ENCODE results near the gene PTPRK.

Gene PTPRK

DNA sequence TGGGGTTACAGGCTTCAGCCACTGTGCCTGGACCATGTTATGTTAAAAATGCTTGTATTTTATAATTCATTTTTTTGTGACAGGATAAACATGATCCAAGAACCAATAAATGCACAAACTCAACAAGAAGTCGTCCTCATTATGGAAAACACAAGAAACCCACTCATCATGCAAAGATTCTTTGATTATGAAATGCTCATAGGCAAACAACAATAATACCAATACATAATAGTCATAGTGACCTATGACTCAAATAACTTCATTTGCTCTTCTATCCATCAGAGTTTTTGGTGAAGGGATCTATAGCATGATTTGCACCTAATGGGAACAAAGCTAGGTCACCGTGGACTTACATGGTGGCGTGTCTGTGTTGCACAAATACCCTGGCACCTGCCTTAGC is 402.5 kb downstream of the PTPRK start:
- DNase-seq = no peak

DNA sequence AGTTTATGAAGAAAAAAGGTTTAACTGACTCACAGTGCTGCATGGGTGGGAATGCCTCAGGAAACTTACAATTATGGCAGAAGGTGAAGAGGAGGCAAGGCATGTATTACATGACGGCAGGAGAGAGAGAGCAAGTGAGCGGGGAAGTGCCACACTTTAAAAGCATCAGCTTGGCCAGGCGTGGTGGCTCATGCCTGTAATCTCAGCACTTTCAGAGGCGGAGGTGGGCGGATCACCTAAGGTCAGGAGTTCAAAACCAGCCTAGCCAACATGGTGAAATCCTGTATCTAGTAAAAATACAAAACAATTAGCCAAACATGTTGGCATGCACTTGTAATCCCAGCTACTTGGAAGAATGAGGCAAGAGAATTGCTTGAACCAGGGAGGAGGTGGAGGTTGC is 406.2 kb downstream of the PTPRK start:
- no peak for DNase-seq

DNA sequence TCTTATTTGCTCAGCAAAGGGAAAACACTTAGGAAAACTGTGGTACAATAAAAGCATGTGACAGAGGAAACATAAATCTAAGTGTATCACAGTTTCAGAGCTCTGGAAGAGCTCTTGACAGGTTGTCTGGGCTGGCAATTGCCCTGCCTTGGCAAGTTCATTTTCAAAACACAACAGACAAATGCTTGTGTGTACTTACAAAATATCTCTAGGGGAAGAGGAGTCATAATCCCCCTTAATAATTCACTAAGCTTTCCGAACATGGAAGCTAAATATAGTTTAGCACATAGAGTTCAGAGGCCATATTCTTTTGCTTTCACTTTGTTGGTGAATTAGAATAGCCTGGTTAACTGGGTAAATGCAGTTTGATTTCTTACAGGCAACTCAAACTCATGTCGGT is 407.9 kb downstream of the PTPRK start:
- DNase-seq = no peak

- no peak for DNase-seq
Measured at GRCh38 chr6:128111096-128111495, 409.3 kb downstream of the PTPRK start.

GRCh38 chr6:128107682-128108081 is 412.7 kb downstream of the PTPRK start:
- DNase-seq = no peak

DNA sequence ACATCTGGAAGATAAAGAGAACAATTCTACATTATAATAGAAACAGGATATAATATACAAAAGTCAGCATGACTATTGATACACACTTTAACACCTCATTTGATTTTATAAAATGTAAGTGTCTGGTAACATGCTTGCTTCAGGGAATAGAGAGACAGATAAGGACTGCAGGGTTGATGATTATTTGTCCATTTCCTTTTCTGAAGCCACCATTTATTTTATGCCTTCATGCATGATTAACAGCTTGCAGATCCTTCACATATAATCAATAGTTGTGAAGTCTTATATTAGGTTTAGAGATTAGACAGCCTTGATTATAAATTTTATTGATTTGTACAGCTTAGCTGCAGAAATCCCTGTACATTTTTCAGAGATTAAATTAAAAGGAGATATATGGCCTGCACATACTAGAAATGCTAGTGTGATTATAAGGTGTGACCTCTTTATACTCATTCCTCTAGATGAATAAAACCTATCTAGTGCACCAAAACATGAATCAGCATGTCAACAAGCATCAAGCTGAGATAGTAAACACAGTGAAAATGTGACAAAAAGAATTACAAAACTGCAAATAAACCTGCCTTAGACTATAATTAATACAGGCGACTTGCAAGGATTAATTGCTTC is 420.7 kb downstream of the PTPRK start:
- DNase-seq = no peak

DNA sequence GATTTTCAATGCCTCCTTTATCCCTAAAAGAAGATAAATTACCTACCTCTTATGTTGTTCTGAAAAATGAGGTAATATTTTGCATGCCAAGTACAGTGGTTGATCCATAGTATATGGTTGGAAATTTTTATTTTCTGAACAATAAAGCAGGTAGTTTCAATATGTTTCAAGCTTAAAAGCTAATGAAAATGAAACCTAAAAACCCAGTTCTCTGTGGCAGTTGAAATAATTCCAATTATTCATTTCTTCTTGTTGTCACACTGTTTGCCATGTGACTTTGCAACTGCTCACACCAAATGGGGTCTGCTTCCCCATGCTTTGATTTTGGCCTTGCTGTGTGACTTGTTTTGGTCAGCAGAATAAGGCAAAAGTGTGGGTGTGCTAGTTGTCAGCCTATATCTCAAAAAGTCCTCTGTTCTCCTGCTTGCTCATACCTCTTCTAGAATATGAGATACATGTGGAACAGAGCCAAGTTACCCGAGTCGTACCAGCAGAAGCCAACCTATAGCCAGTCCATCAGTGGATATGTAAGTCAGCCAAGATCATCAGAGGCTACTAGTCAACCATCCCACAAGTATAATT is 422.3 kb downstream of the PTPRK start:
- no peak for DNase-seq

DNA sequence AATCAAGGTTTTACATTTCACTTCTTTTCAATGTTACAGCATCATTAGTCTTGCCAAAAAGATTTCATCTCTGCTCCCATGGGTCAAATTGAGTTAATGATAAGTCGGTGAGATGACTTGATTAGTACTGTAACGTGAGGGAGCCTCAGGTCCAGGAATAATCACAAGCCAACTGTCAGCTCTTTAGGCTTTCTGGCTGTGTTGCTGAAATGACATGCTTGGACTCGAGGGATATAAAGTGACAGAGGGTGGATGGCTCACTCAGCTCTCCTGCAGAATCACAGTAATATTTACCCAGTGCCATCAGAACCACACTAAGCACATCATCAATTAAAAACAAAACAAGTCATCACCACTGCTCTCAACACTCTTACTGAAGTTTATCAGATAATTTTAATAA is 423.4 kb downstream of the PTPRK start:
- DNase-seq = peak; percentile 81

DNA sequence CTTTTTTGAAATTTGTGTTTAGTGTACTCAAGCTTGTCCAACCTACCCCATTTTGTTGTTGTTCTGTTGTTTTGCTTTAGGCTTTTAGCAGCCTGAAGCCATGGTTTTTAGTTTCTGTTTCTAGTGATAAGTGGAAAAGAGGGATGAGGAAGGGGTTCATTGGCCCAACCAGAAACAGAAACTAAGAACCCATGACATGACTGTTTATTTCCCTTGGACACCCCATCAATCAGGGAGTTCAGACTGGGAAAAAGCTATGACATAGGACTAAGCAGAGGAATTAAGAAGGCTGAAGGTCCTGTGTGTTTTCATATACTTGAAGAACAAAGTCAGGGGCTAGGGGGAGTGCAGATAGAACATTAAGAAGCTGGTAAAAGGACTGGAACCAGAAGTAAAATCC is 425.0 kb downstream of the PTPRK start:
- DNase-seq = no peak

DNA sequence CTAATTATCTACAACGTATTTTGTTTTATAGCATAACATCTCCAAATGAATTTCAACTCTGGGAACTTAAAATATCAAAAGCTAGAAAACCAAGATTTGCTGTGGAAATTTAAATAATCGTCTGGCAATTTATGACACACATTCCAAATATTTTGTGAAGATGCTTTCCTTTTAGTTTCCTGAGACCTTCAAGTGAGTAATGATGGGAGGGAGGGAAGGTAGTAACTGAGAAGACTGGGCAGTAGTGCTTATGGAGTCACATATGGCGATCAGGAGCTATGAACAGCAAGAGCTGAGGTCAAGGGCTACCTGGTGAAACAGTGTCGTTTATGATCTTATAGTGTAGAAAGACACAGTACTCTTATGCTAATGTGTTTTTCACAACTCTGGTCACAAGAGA is 441.4 kb downstream of the PTPRK start:
- no peak for DNase-seq

- no peak for DNase-seq
Measured at GRCh38 chr6:128078276-128078675, 442.1 kb downstream of the PTPRK start.

GRCh38 chr6:128076843-128077242 is 443.6 kb downstream of the PTPRK start:
- no peak for DNase-seq

DNA sequence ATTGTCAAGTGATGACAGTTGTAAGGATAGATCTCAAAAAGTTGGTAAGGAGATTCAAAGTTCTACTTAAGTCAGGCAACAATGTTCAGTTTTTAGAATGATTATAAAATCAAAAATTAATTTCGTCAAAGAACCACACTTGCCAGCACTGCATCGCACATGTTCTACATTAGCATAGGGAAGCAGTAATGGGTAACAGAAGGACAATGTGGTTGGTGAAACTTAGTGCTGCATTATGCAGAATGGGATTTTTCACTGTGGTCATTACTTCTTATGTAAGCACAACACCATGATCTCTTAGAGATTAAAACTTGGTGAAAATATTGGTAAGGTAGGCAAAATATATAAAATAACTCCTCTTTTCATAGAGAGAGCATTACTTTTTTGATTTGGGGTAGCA is 445.8 kb downstream of the PTPRK start:
- DNase-seq = no peak

DNA sequence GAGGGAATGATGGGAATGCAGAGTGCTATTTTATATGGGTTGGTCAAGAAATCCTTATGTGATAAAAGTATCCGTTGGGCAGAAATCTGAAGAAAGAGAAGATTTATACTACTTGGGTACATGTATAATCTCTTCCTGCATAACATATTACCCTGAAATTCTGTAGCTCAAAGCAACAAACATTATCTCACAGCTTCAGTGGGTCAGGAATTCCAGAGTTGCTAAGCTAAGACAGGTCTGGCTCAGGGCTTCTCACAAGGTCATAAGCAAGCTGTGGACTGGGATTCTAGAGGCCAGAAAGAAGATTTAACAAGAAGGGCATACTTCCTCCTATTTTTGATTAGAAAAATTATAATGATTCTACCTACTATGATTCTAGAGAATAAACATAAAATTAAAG is 447.0 kb downstream of the PTPRK start:
- no peak for DNase-seq

DNA sequence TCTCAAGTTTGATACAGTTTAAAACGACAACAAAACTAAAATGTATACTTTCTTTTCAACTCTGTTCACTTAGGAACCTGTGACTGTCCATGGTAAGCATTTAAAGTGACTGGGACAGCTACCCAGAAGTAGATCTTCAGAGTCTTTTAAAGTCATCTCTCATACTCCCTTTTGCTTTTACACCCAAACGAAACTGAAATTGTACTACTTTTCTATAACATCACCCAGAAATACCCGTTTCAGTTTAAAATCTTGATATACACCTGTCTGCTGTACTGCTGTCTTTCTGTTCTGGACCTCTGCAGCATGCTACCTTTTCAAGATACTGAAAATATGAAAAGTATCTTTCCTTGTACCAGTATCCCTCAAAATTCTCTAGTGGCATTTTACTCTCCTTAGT is 449.2 kb downstream of the PTPRK start:
- no peak for DNase-seq

DNA sequence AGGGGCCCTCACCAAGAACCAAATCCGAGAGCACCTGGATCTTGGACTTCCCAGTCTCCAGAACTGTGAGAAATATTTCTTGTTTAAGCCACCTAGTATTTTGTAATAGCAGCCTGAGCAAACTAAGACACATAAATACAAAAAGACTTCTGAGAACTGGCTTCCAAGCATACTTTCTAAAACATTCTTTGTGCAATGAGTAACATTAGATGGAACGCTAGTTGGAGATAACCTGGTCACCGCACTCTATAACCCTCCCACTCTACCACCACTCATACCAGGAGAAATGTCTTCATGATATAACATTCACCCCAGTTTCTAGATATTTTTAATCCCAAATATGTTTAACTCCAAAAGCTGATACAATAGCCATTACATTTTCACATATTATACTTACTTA is 450.0 kb downstream of the PTPRK start:
- no peak for DNase-seq

DNA sequence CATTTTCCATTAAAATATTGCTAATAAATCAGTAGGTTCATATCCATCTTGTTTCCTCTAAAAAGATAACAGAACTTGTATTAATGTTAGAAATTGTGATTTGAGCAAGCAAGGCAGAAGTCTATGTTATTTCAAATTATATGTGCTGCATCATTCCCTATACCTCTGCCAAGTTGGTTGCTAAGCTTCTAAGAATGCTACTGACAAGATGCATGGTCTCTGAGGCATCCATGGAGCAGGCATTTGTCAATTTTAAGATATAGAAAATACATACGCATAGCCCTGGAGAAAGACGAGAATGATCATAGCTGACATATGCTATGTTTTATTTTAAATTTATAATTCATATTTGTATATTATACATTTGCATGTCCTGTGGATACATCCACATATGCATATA is 451.2 kb downstream of the PTPRK start:
- DNase-seq = no peak

DNA sequence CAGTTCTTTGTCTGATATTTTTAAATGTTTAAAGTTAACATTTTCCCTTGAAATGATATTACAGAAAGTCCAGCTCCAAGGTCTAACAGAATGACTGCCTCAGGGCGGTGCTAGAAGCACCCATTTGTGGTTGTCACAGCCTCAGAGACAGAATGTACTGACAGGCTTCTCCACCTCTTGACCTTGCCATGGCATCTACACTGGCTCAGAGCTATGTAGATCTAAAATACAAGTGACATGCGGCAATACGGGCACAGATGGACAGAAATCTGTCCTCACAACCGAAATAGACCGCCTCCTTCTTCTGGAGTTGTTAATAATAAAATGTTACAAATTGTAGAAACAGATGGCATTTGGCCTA is 452.3 kb downstream of the PTPRK start:
- peak; percentile 24 for DNase-seq

- no peak for DNase-seq
Measured at GRCh38 chr6:128067446-128068118, 452.8 kb downstream of the PTPRK start.

DNA sequence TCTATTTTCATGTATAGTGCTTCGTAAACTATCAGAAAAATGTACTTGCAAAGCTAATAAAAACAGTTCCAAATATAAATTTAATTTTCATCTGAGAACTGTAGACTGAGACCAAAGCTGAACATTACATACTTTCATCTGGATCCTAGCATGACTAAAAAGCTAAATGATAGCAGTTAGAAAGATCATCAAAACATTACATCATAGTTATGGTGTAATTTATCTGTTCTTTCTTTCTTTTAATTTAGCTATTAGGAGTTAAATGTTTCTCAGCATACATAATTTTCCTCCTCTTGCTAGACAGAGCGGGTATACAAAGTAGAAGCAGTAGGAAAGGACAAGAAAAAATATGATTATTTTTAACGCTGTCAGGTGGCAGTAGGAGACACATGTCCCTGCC is 455.3 kb downstream of the PTPRK start:
- no peak for DNase-seq

DNA sequence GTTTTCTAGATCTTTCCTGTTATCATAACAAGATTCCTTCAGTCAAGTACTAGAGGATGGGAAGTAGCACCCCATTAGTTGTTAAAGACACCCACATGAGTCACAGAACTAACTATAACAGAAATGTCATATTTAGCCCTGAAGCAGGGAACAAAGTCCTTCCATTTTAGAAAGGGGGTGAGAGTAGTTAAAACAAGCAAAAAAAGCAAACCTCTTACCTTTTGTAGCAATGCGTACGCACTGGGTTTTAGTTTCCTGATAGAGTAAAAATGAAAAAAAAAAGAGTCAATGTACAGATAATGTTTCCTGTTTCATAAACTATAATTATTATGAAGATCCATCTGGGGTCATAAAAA is 455.9 kb downstream of the PTPRK start:
- no peak for DNase-seq

GRCh38 chr6:128063850-128064539 is 456.4 kb downstream of the PTPRK start:
- no peak for DNase-seq

- no peak for DNase-seq
Measured at GRCh38 chr6:128062882-128063603, 457.4 kb downstream of the PTPRK start.

DNA sequence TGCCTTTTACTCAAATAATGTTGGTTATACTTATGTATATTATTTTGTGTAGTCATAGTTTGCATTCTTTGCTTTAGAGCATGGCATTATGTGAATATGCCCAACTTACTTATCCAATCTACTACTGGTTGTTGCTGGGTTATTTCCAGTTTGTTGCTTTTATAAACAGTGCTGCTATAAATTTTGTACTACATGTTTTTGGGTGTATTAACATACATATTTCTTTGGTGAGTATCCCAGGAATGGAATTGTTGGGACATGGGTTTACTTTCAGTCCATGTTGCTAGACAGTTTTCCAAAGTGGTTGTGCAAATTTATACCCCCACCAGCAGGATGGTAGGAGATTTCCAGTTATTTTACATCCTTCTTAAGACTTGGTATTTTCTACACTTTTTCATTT is 462.5 kb downstream of the PTPRK start:
- DNase-seq = no peak

Measured in NCI-H82 (cell line).